Neural cell (in vitro differentiated cells): Measurements from ENCODE around the gene ZNF586. TPM values are rescaled to one million over a fixed set of nuclear protein-coding genes. Genes with fewer than 3 reads are reported as not detected.

ENCODE experiments used
- H2AFZ ChIP-seq: fragments of 200-600, 300-800 bp; sonication (generic), shearing (Covaris generic); 2 replicates; pipeline ENCODE4 v1.6.0; 2014; ENCODE audit warnings: low read depth, mild to moderate bottlenecking, antibody characterized with exemption, low read length, moderate library complexity
- H3F3A ChIP-seq: fragments of 200-600 bp; shearing (Covaris generic); 2 replicates; pipeline ENCODE4 v1.6.1; 2016; ENCODE audit warnings: mild to moderate bottlenecking, moderate library complexity, mixed read lengths, antibody characterized with exemption, low read length; ENCODE audit not compliant: insufficient read depth, poor library complexity, severe bottlenecking
- H3K27ac ChIP-seq: fragments of 200-600, 300-800 bp; sonication (generic), shearing (Covaris generic); 2 replicates; pipeline ENCODE4 v1.5.1; 2014; ENCODE audit warnings: mild to moderate bottlenecking, low read length, moderate library complexity
- H3K27me3 ChIP-seq: fragments of 300-800, 200-600 bp; sonication (generic), shearing (Covaris generic); 2 replicates; pipeline ENCODE4 v1.6.0; 2014; ENCODE audit warnings: mild to moderate bottlenecking, low read depth, low read length, moderate library complexity; ENCODE audit not compliant: insufficient read depth
- H3K36me3 ChIP-seq: fragments of 300-800, 200-600 bp; sonication (generic), shearing (Covaris generic); 2 replicates; pipeline ENCODE4 v1.5.1; 2014; ENCODE audit warnings: mild to moderate bottlenecking, antibody characterized with exemption, low read length, moderate library complexity; ENCODE audit not compliant: insufficient read depth
- H3K4me2 ChIP-seq: fragments of 300-800, 200-600 bp; sonication (generic), shearing (Covaris generic); 2 replicates; pipeline ENCODE4 v1.6.0; 2014; ENCODE audit warnings: mild to moderate bottlenecking, low read length
- H3K4me3 ChIP-seq: fragments of 300-800, 200-600 bp; sonication (generic), shearing (Covaris generic); 2 replicates; pipeline ENCODE4 v1.5.1; 2014; ENCODE audit warnings: mild to moderate bottlenecking, low read length, moderate library complexity
- H3K79me2 ChIP-seq: fragments of 200-600 bp; shearing (Covaris generic); replicated peaks from 2 replicates; pipeline ENCODE4 v1.6.0; 2014; ENCODE audit warnings: mild to moderate bottlenecking, low read length, moderate library complexity; ENCODE audit not compliant: insufficient read depth
- H3K9ac ChIP-seq: fragments of 300-800, 200-600 bp; sonication (generic), shearing (Covaris generic); 2 replicates; pipeline ENCODE4 v1.6.1; 2016; ENCODE audit warnings: mild to moderate bottlenecking, low read length, mixed read lengths
- H3K9me2 ChIP-seq: fragments of 200-600 bp; shearing (Covaris generic); 2 replicates; pipeline ENCODE4 v1.6.1; 2016; ENCODE audit warnings: mild to moderate bottlenecking, low read length, mixed read lengths; ENCODE audit not compliant: insufficient read depth
- H3K9me3 ChIP-seq: fragments of 200-600, 300-800 bp; sonication (generic), shearing (Covaris generic); 2 replicates; pipeline ENCODE4 v1.6.1; 2016; ENCODE audit warnings: mild to moderate bottlenecking, mixed run types, low read length, moderate library complexity, mixed read lengths
- H4K20me1 ChIP-seq: fragments of 200-600 bp; shearing (Covaris generic); 2 replicates; pipeline ENCODE4 v1.6.1; 2016; ENCODE audit warnings: mild to moderate bottlenecking, mixed run types; ENCODE audit not compliant: insufficient read depth
- EP300 ChIP-seq: fragments of 450-650 bp; conservative IDR thresholded peaks from 2 replicates; pipeline ENCODE4 v1.6.1; 2014; ENCODE audit warnings: antibody characterized with exemption, mild to moderate bottlenecking, moderate library complexity; ENCODE audit not compliant: poor library complexity, severe bottlenecking
- EZH2 ChIP-seq: fragments of 200-600, 300-800 bp; shearing (Covaris generic), sonication (generic); IDR thresholded peaks from 2 replicates; pipeline ENCODE4 v1.6.1; 2014; ENCODE audit warnings: antibody characterized with exemption, low read length, borderline replicate concordance, mild to moderate bottlenecking; ENCODE audit not compliant: insufficient read depth, poor library complexity, severe bottlenecking
- MXI1 ChIP-seq: fragments of 450-650 bp; conservative IDR thresholded peaks from 2 replicates; pipeline ENCODE4 v1.6.1; 2014; ENCODE audit warnings: antibody characterized with exemption, mild to moderate bottlenecking; ENCODE audit not compliant: poor library complexity, severe bottlenecking
- POLR2AphosphoS5 ChIP-seq: IDR thresholded peaks from 2 replicates; pipeline ENCODE4 v1.6.1; 2012
- RAD21 ChIP-seq: fragments of 450-650 bp; conservative IDR thresholded peaks from 2 replicates; pipeline ENCODE4 v1.6.1; 2014; ENCODE audit warnings: antibody characterized with exemption, mild to moderate bottlenecking, moderate library complexity
- SMC3 ChIP-seq: fragments of 450-650 bp; conservative IDR thresholded peaks from 2 replicates; pipeline ENCODE4 v1.6.1; 2014; ENCODE audit warnings: antibody characterized with exemption, mild to moderate bottlenecking, moderate library complexity; ENCODE audit not compliant: poor library complexity
- TAF1 ChIP-seq: IDR thresholded peaks from 2 replicates; pipeline ENCODE4 v1.6.1; 2012; ENCODE audit warnings: low read depth
- polyA plus RNA-seq: library from polyadenylated mRNA; depleted of rRNA; stranded (reverse); fragments of >200 nt; gene quantifications from 2 replicates; pipeline ENCODE4 v1.2.3, GENCODE V29; 2014
- TF ChIP-seq, protein P1 (sequence below): fragments of 450-650 bp; IDR thresholded peaks from 2 replicates; pipeline ENCODE4 v1.5.1; 2014; ENCODE audit warnings: antibody characterized with exemption, mild to moderate bottlenecking, moderate library complexity; ENCODE audit not compliant: poor library complexity, severe bottlenecking
- TF ChIP-seq, protein P2 (sequence below): IDR thresholded peaks from 2 replicates; pipeline ENCODE4 v1.6.1; 2012; ENCODE audit warnings: borderline replicate concordance

ZNF586 gene
- polyA plus RNA-seq, 1 donor from 2014 or later = 22.0 TPM

DNA sequence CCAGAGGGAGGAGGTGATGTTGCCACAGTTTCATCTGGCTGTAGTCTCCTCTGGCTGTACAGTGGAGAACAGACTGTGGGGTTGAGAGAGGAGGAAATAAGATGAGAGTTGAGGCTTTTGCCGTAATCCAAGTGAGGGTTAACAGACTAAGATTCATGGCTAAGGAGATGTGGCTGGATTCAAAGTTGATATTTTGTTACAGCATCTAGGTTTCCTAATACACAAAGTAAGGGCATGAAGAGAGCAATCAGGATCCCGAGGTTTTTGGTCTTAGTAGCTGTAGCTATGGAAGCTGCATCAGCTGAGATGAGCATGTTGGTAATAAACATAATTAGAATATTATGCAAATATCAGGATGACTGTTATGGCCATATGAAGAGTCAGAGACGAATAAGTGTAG, 21.4 kb upstream of the ZNF586 start:
- H3K4me3 ChIP-seq = peak overlapping the region; percentile 91
- H3F3A ChIP-seq = no peaks in the 10 kb centered on the region
- H3K36me3 ChIP-seq = peaks cover 15% of the 10 kb centered on the region
- H3K79me2 ChIP-seq = peaks cover 49% of the 10 kb centered on the region
- peak overlapping the region; percentile 97 for H3K9ac ChIP-seq
- no peaks in the 10 kb centered on the region for H3K9me2 ChIP-seq
- H3K9me3 ChIP-seq = no peaks in the 10 kb centered on the region
- TF ChIP-seq RAD21 = no peak
- no peak for TF ChIP-seq EZH2
- no peak for TF ChIP-seq MXI1
- TF ChIP-seq, protein P1, sequence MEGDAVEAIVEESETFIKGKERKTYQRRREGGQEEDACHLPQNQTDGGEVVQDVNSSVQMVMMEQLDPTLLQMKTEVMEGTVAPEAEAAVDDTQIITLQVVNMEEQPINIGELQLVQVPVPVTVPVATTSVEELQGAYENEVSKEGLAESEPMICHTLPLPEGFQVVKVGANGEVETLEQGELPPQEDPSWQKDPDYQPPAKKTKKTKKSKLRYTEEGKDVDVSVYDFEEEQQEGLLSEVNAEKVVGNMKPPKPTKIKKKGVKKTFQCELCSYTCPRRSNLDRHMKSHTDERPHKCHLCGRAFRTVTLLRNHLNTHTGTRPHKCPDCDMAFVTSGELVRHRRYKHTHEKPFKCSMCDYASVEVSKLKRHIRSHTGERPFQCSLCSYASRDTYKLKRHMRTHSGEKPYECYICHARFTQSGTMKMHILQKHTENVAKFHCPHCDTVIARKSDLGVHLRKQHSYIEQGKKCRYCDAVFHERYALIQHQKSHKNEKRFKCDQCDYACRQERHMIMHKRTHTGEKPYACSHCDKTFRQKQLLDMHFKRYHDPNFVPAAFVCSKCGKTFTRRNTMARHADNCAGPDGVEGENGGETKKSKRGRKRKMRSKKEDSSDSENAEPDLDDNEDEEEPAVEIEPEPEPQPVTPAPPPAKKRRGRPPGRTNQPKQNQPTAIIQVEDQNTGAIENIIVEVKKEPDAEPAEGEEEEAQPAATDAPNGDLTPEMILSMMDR = no peak
- TF ChIP-seq TAF1 = no peak
- no peak for TF ChIP-seq POLR2AphosphoS5
- no peak for TF ChIP-seq EP300
- TF ChIP-seq, protein P2, sequence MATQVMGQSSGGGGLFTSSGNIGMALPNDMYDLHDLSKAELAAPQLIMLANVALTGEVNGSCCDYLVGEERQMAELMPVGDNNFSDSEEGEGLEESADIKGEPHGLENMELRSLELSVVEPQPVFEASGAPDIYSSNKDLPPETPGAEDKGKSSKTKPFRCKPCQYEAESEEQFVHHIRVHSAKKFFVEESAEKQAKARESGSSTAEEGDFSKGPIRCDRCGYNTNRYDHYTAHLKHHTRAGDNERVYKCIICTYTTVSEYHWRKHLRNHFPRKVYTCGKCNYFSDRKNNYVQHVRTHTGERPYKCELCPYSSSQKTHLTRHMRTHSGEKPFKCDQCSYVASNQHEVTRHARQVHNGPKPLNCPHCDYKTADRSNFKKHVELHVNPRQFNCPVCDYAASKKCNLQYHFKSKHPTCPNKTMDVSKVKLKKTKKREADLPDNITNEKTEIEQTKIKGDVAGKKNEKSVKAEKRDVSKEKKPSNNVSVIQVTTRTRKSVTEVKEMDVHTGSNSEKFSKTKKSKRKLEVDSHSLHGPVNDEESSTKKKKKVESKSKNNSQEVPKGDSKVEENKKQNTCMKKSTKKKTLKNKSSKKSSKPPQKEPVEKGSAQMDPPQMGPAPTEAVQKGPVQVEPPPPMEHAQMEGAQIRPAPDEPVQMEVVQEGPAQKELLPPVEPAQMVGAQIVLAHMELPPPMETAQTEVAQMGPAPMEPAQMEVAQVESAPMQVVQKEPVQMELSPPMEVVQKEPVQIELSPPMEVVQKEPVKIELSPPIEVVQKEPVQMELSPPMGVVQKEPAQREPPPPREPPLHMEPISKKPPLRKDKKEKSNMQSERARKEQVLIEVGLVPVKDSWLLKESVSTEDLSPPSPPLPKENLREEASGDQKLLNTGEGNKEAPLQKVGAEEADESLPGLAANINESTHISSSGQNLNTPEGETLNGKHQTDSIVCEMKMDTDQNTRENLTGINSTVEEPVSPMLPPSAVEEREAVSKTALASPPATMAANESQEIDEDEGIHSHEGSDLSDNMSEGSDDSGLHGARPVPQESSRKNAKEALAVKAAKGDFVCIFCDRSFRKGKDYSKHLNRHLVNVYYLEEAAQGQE = no peak
- TF ChIP-seq SMC3 = no peak
- H3K27me3 ChIP-seq = no peaks in the 10 kb centered on the region
- H2AFZ ChIP-seq = no peak overlapping the region
- H3K27ac ChIP-seq = no peak overlapping the region
- peak overlapping the region; percentile 94 for H3K4me2 ChIP-seq
- H4K20me1 ChIP-seq = no peaks in the 10 kb centered on the region

DNA sequence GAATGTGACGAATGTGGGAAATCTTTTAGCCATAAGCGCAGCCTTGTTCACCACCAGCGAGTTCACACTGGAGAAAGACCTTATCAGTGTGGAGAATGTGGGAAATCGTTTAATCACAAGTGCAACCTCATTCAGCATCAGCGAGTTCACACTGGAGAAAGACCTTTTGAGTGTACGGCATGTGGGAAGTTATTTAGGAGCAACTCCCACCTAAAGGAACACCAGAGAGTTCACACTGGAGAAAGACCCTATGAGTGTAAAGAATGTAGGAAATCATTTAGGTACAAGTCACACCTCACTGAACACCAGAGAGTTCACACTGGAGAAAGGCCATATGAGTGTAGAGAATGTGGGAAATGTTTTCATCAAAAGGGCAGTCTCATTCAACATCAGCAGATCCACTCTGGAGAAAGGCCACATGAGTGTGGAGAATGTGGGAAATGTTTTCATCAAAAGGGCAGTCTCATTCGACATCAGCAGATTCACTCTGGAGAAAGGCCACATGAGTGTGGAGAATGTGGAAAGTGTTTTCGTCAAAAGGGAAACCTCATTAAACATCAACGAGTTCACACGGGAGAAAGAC, 15.3 kb upstream of the ZNF586 start:
- no peaks in the 10 kb centered on the region for H3K9me2 ChIP-seq
- no peaks in the 10 kb centered on the region for H4K20me1 ChIP-seq
- peaks cover 32% of the 10 kb centered on the region for H3K79me2 ChIP-seq
- H3K27me3 ChIP-seq = no peaks in the 10 kb centered on the region
- H3K36me3 ChIP-seq = peaks cover 43% of the 10 kb centered on the region
- H3K9me3 ChIP-seq = no peaks in the 10 kb centered on the region
- TF ChIP-seq RAD21 (no peak), EP300 (no peak), POLR2AphosphoS5 (no peak), SMC3 (no peak), TAF1 (no peak), MXI1 (no peak), EZH2 (no peak)
- TF ChIP-seq, protein P2 = no peak
- TF ChIP-seq, protein P1 = no peak
- H3F3A ChIP-seq = no peaks in the 10 kb centered on the region
- no peak overlapping the region for H3K4me2 ChIP-seq
- H2AFZ ChIP-seq = no peak overlapping the region
- no peak overlapping the region for H3K4me3 ChIP-seq
- no peak overlapping the region for H3K27ac ChIP-seq
- no peak overlapping the region for H3K9ac ChIP-seq
